Measurements from ENCODE around the gene RSAD1.

DNA sequence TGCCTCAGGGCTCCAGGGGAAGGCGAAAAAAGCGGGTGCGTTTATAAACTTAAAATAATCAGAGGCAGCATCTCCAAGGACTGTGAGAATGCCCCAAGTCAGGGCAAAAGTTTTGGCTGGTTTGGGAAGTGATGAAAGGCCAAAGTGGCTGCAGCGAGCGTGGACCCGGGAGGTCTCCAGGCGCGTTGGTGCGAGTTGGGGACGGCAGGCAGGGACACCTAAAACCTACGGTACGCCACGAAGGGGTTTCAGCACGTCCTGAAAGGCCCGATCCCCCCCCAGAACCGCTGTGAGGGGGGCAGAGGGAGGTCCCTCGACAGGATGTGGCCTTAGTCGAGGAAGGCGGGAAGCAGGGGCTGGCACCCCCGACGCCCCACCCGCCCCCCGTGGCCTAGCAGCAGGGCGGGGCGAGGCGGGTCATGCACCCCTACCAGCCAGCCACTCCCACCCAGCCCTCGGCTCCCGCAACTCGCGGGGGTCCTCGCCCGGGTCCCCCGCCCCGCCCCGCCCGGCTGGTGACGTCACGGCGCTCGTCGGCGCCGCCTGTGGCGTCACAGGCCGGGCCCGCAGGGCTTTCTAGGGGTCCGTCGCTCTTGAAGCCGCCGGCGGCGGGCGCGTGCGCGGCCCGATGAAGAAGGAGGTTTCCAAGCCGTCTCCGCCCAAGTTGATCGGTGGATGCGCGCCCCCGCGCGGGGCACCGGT is 29.4 kb downstream of the RSAD1 start, which contains the start of gene MYCBPAP:
- TF ChIP-seq, protein P1, sequence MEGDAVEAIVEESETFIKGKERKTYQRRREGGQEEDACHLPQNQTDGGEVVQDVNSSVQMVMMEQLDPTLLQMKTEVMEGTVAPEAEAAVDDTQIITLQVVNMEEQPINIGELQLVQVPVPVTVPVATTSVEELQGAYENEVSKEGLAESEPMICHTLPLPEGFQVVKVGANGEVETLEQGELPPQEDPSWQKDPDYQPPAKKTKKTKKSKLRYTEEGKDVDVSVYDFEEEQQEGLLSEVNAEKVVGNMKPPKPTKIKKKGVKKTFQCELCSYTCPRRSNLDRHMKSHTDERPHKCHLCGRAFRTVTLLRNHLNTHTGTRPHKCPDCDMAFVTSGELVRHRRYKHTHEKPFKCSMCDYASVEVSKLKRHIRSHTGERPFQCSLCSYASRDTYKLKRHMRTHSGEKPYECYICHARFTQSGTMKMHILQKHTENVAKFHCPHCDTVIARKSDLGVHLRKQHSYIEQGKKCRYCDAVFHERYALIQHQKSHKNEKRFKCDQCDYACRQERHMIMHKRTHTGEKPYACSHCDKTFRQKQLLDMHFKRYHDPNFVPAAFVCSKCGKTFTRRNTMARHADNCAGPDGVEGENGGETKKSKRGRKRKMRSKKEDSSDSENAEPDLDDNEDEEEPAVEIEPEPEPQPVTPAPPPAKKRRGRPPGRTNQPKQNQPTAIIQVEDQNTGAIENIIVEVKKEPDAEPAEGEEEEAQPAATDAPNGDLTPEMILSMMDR (IDR thresholded peaks at IDR 0.05): peak in 3 of 4 experiments; percentile 18 to 44 (median 20)
- peak; percentile 38 for TF ChIP-seq POLR2A (IDR thresholded peaks at IDR 0.05)
